Esophagus (tissue), 2 donors: ENCODE results near the gene TEX13C. TPM values are rescaled to one million over a fixed set of nuclear protein-coding genes. Genes with fewer than 3 reads are reported as not detected.

Source experiments
- H3K27ac ChIP-seq, 2 donors: one replicate each; pipeline ENCODE4 v1.5.1; 2013; ENCODE audit warnings: low read depth in 2 of 2, mild to moderate bottlenecking in 2 of 2, inconsistent platforms in 1 of 2, low read length in 1 of 2, moderate library complexity in 1 of 2
- H3K27me3 ChIP-seq, 2 donors: one replicate each; pipeline ENCODE4 v1.6.1; 2013; ENCODE audit warnings: low read length in 2 of 2, control low read depth in 1 of 2, mild to moderate bottlenecking in 1 of 2; ENCODE audit not compliant: insufficient read depth in 2 of 2, control insufficient read depth in 1 of 2
- H3K36me3 ChIP-seq, 2 donors: one replicate each; pipeline ENCODE4 v1.6.1; 2013; ENCODE audit warnings: low read length in 1 of 2; ENCODE audit not compliant: control insufficient read depth in 2 of 2, insufficient read depth in 2 of 2
- H3K4me1 ChIP-seq, 2 donors: one replicate each; pipeline ENCODE4 v1.6.1; 2013; ENCODE audit warnings: low read length in 1 of 2; ENCODE audit not compliant: control insufficient read depth in 2 of 2, insufficient read depth in 2 of 2
- H3K4me3 ChIP-seq, 2 donors: one replicate each; pipeline ENCODE4 v1.5.1; 2013; ENCODE audit warnings: low read length in 2 of 2, mild to moderate bottlenecking in 2 of 2, low read depth in 1 of 2, moderate library complexity in 1 of 2
- H3K9me3 ChIP-seq, 2 donors: one replicate each; pipeline ENCODE4 v1.6.1; 2013; ENCODE audit warnings: mild to moderate bottlenecking in 2 of 2, low read depth in 1 of 2, low read length in 1 of 2, moderate library complexity in 1 of 2; ENCODE audit not compliant: control insufficient read depth in 2 of 2, insufficient read depth in 1 of 2
- WGBS, 2 donors: extraction: QIAGEN DNeasy Blood & Tissue Kit; methylation state at CpG; one replicate each; pipeline ENCODE4 v1.1.7; 2013; 5-methylcytosine and 5-hydroxymethylcytosine counted together
- polyA plus RNA-seq, 2 donors: library from polyadenylated mRNA; stranded (reverse); fragments of 200-250 nt; gene quantifications; one replicate each; pipeline ENCODE4 v1.2.3, GENCODE V29; 2013
- donor health status: healthy with polysubstance abuse.
- donor health status: Bipolar disorder and iron deficiency.

TEX13C gene
- not detected for polyA plus RNA-seq

DNA sequence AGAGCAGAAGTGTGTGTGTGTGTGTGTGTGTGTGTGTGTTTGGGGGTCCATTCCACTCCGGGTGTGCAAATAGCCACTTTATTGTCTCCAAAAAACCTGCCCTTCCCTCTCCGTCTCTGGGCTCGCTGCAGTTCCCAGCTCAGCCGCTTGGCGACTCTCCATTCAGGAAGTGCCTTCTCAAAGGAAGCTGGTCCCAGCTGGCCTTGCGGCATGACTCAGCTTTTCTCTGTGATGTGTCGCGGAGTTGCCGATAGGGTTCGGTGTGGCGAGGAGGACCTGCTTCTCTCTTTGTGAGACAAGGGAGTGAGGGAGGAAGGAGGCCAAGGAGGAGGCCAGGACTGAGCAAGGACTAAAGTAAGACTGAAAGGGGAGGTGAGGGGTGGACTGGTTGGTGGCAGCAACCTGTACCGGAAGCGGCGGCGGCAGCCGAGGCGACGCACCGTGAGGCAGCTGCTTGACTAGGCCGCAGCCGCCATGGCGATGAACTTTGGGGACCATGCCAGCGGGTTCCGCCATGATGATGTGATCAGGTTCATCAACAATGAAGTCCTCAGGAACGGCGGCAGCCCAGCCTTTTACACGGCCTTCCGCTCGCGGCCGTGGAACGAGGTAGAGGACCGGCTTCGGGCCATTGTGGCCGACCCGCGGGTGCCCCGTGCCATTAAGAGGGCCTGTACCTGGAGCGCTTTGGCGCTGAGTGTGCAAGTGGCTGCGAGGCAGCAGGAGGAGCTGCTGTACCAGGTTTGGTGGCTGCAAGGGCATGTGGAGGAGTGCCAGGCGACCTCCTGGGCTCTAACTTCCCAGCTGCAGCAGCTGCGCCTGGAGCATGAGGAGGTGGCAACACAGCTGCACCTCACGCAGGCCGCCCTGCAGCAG, at the start of gene TEX13C:
TSS of gene TEX13C (plus strand) at position 226 of the 876 bp plus-strand sequence. CDS start at position 475, 249 bp downstream.
- Histone ChIP-seq H3K4me3 (no peak within 1 kb of the TSS), H3K27ac (no peak within 1 kb of the TSS), H3K4me1 (no peaks in the 10 kb centered on the region), H3K36me3 (no peaks in the 10 kb centered on the region), H3K27me3 (no peaks in the 10 kb centered on the region), H3K9me3 (peaks cover 2 to 4% of the 10 kb centered on the region in 2 donors)
- whole genome bisulfite sequencing, 2 donors, result 94 to 98% methylated on average over 30 to 45 of the region's 45 CpGs

DNA sequence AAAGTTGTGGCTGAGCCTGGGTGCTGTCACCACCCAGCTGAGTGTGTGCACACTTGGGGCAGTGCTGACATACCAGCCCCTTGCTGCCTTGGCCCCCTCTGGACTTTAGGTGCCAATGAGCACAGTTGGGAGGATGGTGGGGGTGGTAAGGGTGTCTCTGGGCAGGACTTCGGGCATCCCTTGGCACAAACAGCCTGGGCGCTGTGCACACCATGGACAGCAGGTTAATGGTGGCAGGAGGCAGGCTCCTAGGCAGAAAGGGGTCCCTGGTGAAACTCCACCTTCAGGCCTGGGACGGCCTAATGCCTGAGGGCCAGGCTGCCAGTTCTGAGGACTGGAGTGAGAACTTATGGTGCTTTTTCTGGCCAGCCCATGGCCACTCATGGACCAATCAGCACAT, 32.4 kb upstream of the TEX13C start:
- Histone ChIP-seq H3K27me3 (no peaks in the 10 kb centered on the region), H3K4me3 (no peak overlapping the region), H3K9me3 (no peaks in the 10 kb centered on the region), H3K4me1 (no peaks in the 10 kb centered on the region), H3K36me3 (no peaks in the 10 kb centered on the region), H3K27ac (no peak overlapping the region)
- 67 to 88% methylated on average over 3 of the region's 3 CpGs for WGBS, 2 donors

DNA sequence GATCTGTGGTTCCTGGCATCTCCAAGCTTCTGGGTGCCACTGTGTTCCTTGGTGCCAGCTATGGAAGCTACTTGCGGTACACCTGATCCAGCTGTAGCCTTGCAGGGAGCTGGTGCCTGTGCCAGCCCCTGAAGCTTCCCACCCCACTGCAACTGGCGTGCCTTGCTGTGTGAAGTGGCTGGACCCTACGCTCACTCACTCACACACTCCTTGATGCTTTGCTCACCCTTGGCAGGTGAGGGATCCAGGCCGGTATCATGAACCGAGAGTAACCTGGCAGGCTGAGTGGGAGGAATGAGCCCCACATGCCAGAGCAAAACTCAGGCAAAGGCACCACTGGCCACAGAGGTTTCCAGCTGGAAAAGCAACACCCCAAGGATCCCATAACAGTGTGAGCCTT, 31.3 kb upstream of the TEX13C start:
- 89 to 91% methylated on average over 5 of the region's 5 CpGs for WGBS, 2 donors
- Histone ChIP-seq H3K27me3 (no peaks in the 10 kb centered on the region), H3K4me1 (no peaks in the 10 kb centered on the region), H3K4me3 (no peak overlapping the region), H3K27ac (no peak overlapping the region), H3K9me3 (no peaks in the 10 kb centered on the region), H3K36me3 (no peaks in the 10 kb centered on the region)

DNA sequence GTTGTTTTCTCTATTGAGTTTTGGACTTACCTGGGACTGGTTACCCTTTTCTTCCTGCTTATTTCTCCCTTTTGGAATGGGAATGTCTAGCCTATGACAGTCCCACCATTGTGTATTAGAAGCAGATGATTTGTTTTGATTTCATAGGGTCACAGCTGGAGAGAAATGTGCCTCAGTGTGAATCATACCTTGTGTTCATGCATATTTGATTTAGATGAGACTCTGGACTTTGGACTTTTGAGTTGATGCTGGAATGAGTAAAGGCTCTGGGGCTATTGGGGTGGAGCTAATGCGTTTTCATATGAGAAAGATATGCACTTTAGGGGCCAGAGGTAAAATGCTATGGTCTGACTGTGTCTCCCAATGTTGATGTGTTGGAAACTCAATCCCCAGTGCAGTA, 30.5 kb upstream of the TEX13C start:
- no peaks in the 10 kb centered on the region for H3K4me1 ChIP-seq
- no peaks in the 10 kb centered on the region for H3K36me3 ChIP-seq
- H3K9me3 ChIP-seq, result no peaks in the 10 kb centered on the region
- 46 to 72% methylated on average over 1 of the region's 1 CpG for WGBS, 2 donors
- H3K27ac ChIP-seq, result no peak overlapping the region
- H3K27me3 ChIP-seq, result no peaks in the 10 kb centered on the region
- H3K4me3 ChIP-seq, result no peak overlapping the region

DNA sequence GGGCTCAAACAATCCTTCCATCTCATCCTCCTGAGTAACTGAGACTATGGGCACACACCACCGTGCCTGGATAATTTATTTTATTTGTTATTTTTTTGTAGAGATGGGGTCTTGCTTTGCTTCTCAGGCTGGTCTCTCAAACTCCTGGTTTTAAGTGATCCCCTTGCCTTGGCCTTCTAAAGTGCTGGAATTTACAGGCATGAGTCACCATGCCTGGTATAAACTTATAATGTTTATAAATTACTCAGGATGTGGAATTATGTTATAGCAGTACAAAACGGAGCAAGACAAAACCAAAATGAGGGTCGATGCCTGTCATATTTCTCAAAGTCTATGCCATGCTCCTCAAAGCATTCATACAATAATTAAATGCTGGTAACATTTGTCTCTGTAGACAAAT, 29.8 kb upstream of the TEX13C start:
- Histone ChIP-seq H3K4me3 (no peak overlapping the region), H3K27ac (no peak overlapping the region), H3K36me3 (no peaks in the 10 kb centered on the region), H3K4me1 (no peaks in the 10 kb centered on the region), H3K9me3 (no peaks in the 10 kb centered on the region), H3K27me3 (no peaks in the 10 kb centered on the region)
- 53 to 54% methylated on average over 3 of the region's 3 CpGs for WGBS, 2 donors

DNA sequence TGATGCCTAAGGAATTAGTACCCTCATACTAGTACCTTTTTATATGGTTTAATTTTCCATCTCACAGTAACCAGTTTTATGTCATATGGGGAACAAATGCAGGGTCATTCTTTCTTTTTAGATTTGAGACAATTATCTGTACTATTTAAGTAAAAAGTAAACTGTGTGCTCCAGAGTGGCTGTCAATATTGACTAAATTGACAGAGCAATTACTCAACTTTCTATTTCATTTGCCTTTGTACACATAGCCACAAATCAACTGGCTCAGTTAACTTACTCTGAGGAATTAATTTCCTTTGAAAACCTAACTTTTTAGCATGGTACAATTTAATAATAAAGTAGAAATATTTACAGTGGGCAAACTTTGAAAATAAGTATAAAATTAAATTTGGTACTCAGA, 28.5 kb upstream of the TEX13C start:
- Histone ChIP-seq H3K4me3 (no peak overlapping the region), H3K27ac (no peak overlapping the region), H3K9me3 (no peaks in the 10 kb centered on the region), H3K27me3 (no peaks in the 10 kb centered on the region), H3K4me1 (no peaks in the 10 kb centered on the region), H3K36me3 (no peaks in the 10 kb centered on the region)

DNA sequence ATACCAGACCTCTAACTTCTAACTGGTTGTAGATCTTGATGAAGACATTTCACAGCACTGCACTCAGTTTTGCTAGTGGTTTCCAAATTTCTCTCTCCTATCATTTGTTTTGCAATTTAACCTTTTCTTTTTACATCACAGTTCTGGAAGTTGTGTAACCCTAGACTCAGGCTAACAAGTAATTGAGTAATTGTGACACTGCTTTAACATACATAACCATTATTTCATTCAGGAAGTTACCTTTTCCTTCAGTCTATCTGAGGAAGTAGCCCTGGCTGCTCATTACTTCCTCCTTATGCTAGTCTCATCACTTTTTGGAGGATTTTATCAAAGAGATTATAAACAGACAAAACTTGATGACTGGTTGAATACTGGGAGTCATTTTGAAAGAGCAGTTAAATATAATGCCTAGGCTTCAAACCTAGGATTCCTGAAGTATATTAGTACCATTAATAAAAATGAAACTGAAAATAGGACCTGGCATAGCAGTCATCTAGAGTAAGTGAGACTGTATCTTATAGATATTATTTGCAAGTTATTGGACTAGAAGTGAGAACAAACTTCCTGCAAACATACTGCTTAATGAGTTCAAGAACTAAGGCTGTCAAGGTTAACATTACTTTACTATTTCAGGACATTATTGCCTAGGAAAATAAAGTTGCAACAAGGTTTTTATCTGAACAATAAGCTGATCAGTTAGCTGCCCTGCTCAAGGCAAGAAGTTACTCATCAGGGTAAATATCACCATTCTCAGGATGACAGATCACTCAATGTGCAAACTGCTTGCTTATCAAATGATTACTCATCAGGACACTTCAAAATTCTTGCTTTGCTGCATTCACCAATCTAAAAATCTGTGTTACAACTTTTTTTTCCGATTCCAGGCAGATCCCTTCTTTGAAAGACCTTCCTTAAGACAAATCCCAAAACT, 25.6 kb upstream of the TEX13C start:
- Histone ChIP-seq H3K36me3 (no peaks in the 10 kb centered on the region), H3K4me3 (no peak overlapping the region), H3K27me3 (no peaks in the 10 kb centered on the region), H3K27ac (no peak overlapping the region), H3K4me1 (no peaks in the 10 kb centered on the region), H3K9me3 (no peaks in the 10 kb centered on the region)
- WGBS, 2 donors, result 24 to 38% methylated on average over 1 of the region's 1 CpG

DNA sequence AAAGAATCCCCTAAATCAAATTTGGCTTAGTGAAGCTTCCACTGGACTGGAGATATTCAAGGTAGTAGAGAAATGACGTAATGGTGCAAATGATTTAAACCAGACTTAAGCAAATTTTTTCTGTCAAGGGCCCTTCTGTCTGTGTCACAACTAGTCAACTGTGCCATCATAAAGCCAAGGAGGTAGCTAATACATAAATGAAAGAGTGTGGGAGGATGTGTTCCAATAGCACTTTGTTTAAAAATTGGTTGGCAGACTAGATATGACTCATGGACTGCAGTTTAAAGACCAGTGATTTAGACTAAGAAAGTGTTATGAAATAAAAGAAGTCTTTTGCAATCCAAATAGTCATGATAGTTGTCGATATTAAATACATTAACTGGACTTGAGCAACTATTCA, 24.3 kb upstream of the TEX13C start:
- H3K4me1 ChIP-seq, result no peaks in the 10 kb centered on the region
- no peaks in the 10 kb centered on the region for H3K9me3 ChIP-seq
- H3K27me3 ChIP-seq, result no peaks in the 10 kb centered on the region
- no peaks in the 10 kb centered on the region for H3K36me3 ChIP-seq
- 44 to 45% methylated on average over 2 of the region's 2 CpGs for WGBS, 2 donors
- no peak overlapping the region for H3K4me3 ChIP-seq
- H3K27ac ChIP-seq, result no peak overlapping the region

DNA sequence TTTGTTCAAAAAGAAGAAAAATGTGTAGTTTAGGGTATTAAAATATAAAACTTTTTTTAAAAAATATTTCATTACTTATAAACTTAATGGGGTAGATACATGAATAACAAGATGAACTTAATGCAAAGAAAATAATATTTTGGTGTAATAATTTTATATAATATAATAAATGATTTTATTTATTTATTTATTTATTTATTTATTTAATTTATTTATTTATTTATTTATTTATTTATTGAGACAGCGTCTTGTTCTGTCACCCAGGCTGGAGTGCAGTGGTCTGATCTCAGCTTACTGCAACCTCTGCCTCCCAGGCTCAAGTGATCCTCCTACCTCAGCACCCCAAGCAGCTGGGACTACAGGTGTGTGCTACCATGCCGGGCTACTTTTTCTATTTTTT, 20.8 kb upstream of the TEX13C start:
- WGBS, 2 donors, result 83 to 90% methylated on average over 2 of the region's 2 CpGs
- Histone ChIP-seq H3K27me3 (no peaks in the 10 kb centered on the region), H3K4me1 (no peaks in the 10 kb centered on the region)

More for the DNA sequence above, 20.8 kb upstream of the TEX13C start:
- Histone ChIP-seq H3K27ac (no peak overlapping the region), H3K9me3 (no peaks in the 10 kb centered on the region), H3K4me3 (no peak overlapping the region), H3K36me3 (no peaks in the 10 kb centered on the region)
